Endothelial cell of umbilical vein (primary cell): ENCODE results near the gene HYPK. TPM values are rescaled to one million over a fixed set of nuclear protein-coding genes. Genes with fewer than 3 reads are reported as not detected.

Experiments used
- BruUV-seq: library from RNA; stranded (reverse); fragments of 400-500 nt; replicated peaks from 2 replicates; lab custom pipeline; 2021; lab: Mats Ljungman, UMichigan
- CTCF ChIA-PET: fragments of 300-600, 350-600 bp; sonication (Branson Sonifier 250); formaldehyde crosslinking; loops from one replicate; lab custom pipeline; 2021; ENCODE audit warnings: antibody characterized with exemption, inconsistent platforms; lab: Charles Lee
- POLR2A ChIA-PET: fragments of 300-600, 350-600 bp; sonication (Branson Sonifier 250); formaldehyde crosslinking; loops from one replicate; lab custom pipeline; 2021; ENCODE audit warnings: antibody characterized with exemption, inconsistent platforms; lab: Charles Lee
- DNase-seq: peaks from one replicate; pipeline ENCODE4 v3.0.0-alpha.2; 2011; ENCODE audit warnings: low read depth, low spot score
- FAIRE-seq: peaks from 2 replicates; lab custom pipeline; 2011; peaks lifted over from hg19 to GRCh38; lab: Jason Lieb, UNC
- H2AFZ ChIP-seq: 2 replicates; pipeline ENCODE4 v1.6.0; 2012; ENCODE audit warnings: low read depth, low read length, control low read depth, inconsistent platforms
- H3K27ac ChIP-seq: 2 replicates; pipeline ENCODE4 v1.5.1; 2011; ENCODE audit warnings: low read depth, mild to moderate bottlenecking, control low read depth, low read length, moderate library complexity; ENCODE audit not compliant: insufficient read depth
- H3K27me3 ChIP-seq, 2 experiments: 2 replicates each; pipeline versions ENCODE4 v1.6.0 to v1.6.1; 2011; ENCODE audit warnings: low read length in 2 of 2, mixed read lengths in 1 of 2; ENCODE audit not compliant: control insufficient read depth in 2 of 2, insufficient read depth in 2 of 2
- H3K36me3 ChIP-seq, 2 experiments: 2 replicates in 1 of 2; 3 replicates in 1 of 2; pipeline ENCODE4 v1.5.1; 2011; ENCODE audit warnings: low read length in 2 of 2, mild to moderate bottlenecking in 1 of 2, moderate library complexity in 1 of 2; ENCODE audit not compliant: control insufficient read depth in 2 of 2, insufficient read depth in 2 of 2; ENCODE audit errors: extremely low read depth in 1 of 2
- H3K4me1 ChIP-seq: 3 replicates; pipeline ENCODE4 v1.5.1; 2011; ENCODE audit warnings: mild to moderate bottlenecking, low read length; ENCODE audit not compliant: control insufficient read depth, insufficient read depth; ENCODE audit errors: extremely low read depth
- H3K4me2 ChIP-seq: 2 replicates; pipeline ENCODE4 v1.6.1; 2011; ENCODE audit warnings: low read length, control low read depth, mixed read lengths; ENCODE audit not compliant: insufficient read depth
- H3K4me3 ChIP-seq, 3 experiments: fragments of 200-600 bp in 1 of 3; sonication (generic), shearing (Covaris generic) in 1 of 3; replicated peaks in 1 of 3; 2 replicates each; pipeline ENCODE4 v1.5.1; 2011 to 2016; ENCODE audit warnings: control low read depth in 3 of 3, low read length in 3 of 3, mild to moderate bottlenecking in 2 of 3, inconsistent platforms in 1 of 3, low read depth in 1 of 3, moderate library complexity in 1 of 3; ENCODE audit not compliant: insufficient read depth in 1 of 3
- H3K79me2 ChIP-seq: 2 replicates; pipeline ENCODE4 v1.6.0; 2012; ENCODE audit warnings: low read length, inconsistent platforms; ENCODE audit not compliant: control insufficient read depth, insufficient read depth
- H3K9ac ChIP-seq: replicated peaks from 2 replicates; pipeline ENCODE3; 2011; ENCODE audit warnings: low read length, control low read depth; ENCODE audit not compliant: insufficient read depth; ENCODE audit errors: extremely low read depth
- H3K9me1 ChIP-seq: replicated peaks from 3 replicates; pipeline ENCODE4 v1.6.0; 2011; ENCODE audit warnings: mild to moderate bottlenecking, low read length; ENCODE audit not compliant: control insufficient read depth, insufficient read depth; ENCODE audit errors: extremely low read depth
- H3K9me3 ChIP-seq: replicated peaks from 2 replicates; pipeline ENCODE4 v1.5.1; 2012; ENCODE audit warnings: low read length, inconsistent platforms; ENCODE audit not compliant: control insufficient read depth, insufficient read depth
- H4K20me1 ChIP-seq: replicated peaks from 2 replicates; pipeline ENCODE3; 2011; ENCODE audit warnings: mild to moderate bottlenecking, low read length; ENCODE audit not compliant: control insufficient read depth, insufficient read depth; ENCODE audit errors: extremely low read depth
- CTCF ChIP-seq, 2 donors: IDR thresholded peaks; 1 replicate in 1 of 2; 2 replicates in 1 of 2; pipeline ENCODE4 v1.5.1; 2011; ENCODE audit warnings: low read length in 2 of 2, mild to moderate bottlenecking in 2 of 2, moderate library complexity in 2 of 2, control low read depth in 1 of 2, inconsistent platforms in 1 of 2, low read depth in 1 of 2; ENCODE audit not compliant: insufficient read depth in 1 of 2; ENCODE audit errors: extremely low read depth in 1 of 2
- EZH2 ChIP-seq: IDR thresholded peaks from 2 replicates; pipeline ENCODE4 v1.6.1; 2012; ENCODE audit warnings: borderline replicate concordance, low read depth, mild to moderate bottlenecking, moderate library complexity, low read length, inconsistent platforms; ENCODE audit not compliant: severe bottlenecking
- FOS ChIP-seq: IDR thresholded peaks from 2 replicates; pipeline ENCODE4 v1.6.1; 2011; ENCODE audit warnings: mild to moderate bottlenecking, low read length, moderate library complexity, borderline replicate concordance; ENCODE audit not compliant: insufficient read depth
- GATA2 ChIP-seq: IDR thresholded peaks from 2 replicates; pipeline ENCODE4 v1.7.0; 2011; ENCODE audit warnings: low read depth, mild to moderate bottlenecking, moderate library complexity, mixed read lengths, low read length; ENCODE audit not compliant: insufficient read length, insufficient read depth
- JUN ChIP-seq: IDR thresholded peaks from 2 replicates; pipeline ENCODE4 v1.6.1; 2011; ENCODE audit warnings: borderline replicate concordance, low read depth; ENCODE audit not compliant: insufficient read length, insufficient read depth
- MYC ChIP-seq: IDR thresholded peaks from one replicate; pipeline ENCODE4 v1.6.1; 2011; ENCODE audit warnings: mild to moderate bottlenecking, low read depth, low read length
- POLR2A ChIP-seq: IDR thresholded peaks from 2 replicates; pipeline ENCODE4 v1.6.1; 2012; ENCODE audit warnings: low read depth, mild to moderate bottlenecking, control low read depth, low read length
- POLR2AphosphoS5 ChIP-seq: IDR thresholded peaks from 2 replicates; pipeline ENCODE4 v1.6.1; 2012; ENCODE audit warnings: low read depth, mild to moderate bottlenecking, control low read depth, low read length, moderate library complexity; ENCODE audit not compliant: insufficient read depth
- dilution Hi-C: fragments of 300-500 bp; cut with MboI; formaldehyde crosslinking; loops from one replicate; pipeline ENCODE4 v1.15.0; 2019; ENCODE audit warnings: low sequenced_read_pairs; ENCODE audit not compliant: extremely low pct_ligation_motif_present
- intact Hi-C: fragments of 100-400 bp; cut with micrococcal nuclease; formaldehyde crosslinking; loops from one replicate; pipeline ENCODE4 v1.10.0; 2022
- polyA plus RNA-seq, 4 experiments: library from polyadenylated mRNA; depleted of rRNA in 3 of 4; stranded (reverse) in 3 of 4; unstranded in 1 of 4; fragments of >200 nt; gene quantifications; 2 replicates each; pipeline versions ENCODE4 v1.2.1 to v1.2.3, GENCODE V29; 2011 to 2012; ENCODE audit warnings: missing spikeins in 1 of 4
- total RNA-seq: library from RNA; stranded (reverse); gene quantifications from 2 replicates; pipeline ENCODE4 v1.2.3, GENCODE V29; 2021
- TF ChIP-seq, protein P1 (sequence below): IDR thresholded peaks from 2 replicates; pipeline ENCODE4 v1.6.1; 2011; ENCODE audit not compliant: insufficient read depth, insufficient read length

The HYPK gene
- total and polyA plus RNA-seq, 2 donors (not counting 3 experiments of a cell fraction or from before 2014, with no cell fraction given), result 5.2 to 17.8 TPM

DNA sequence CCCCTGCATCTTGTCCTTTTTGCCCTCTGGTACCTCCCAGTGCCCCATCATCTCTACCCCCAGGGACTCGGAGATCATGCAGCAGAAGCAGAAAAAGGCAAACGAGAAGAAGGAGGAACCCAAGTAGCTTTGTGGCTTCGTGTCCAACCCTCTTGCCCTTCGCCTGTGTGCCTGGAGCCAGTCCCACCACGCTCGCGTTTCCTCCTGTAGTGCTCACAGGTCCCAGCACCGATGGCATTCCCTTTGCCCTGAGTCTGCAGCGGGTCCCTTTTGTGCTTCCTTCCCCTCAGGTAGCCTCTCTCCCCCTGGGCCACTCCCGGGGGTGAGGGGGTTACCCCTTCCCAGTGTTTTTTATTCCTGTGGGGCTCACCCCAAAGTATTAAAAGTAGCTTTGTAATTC lies 6.8 kb upstream of the HYPK start:
- intact Hi-C loops, result no loop called here
- DNase-seq (no peak), FAIRE-seq (no peak)
- H4K20me1 ChIP-seq, result no peaks in the 10 kb centered on the region
- dilution Hi-C loops, result no loop called here
- H3K4me1 ChIP-seq, result peaks cover 21% of the 10 kb centered on the region
- H3K9me3 ChIP-seq, result no peaks in the 10 kb centered on the region
- TF ChIP-seq MYC (no peak), EZH2 (no peak), JUN (no peak), POLR2A (no peak), FOS (no peak), GATA2 (no peak), POLR2AphosphoS5 (no peak), CTCF (IDR thresholded peaks at IDR 0.05; ENCODE audit: extremely low read depth in 1 of 2, insufficient read depth in 1 of 2, low read depth in 1 of 2, low read length in 2 of 2) (no peak)
- TF ChIP-seq, protein P1, sequence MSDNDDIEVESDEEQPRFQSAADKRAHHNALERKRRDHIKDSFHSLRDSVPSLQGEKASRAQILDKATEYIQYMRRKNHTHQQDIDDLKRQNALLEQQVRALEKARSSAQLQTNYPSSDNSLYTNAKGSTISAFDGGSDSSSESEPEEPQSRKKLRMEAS, result no peak
- ChIA-PET POLR2A (interaction anchor here (0.9 kb wide), 1 partner anchor 8 kb away, joined by 3 read pairs; no protein-coding TSS in a partner anchor), CTCF (interaction anchor here (1.0 to 2.1 kb wide), 3 partner anchors 17 to 31 kb away, joined by 3 to 12 read pairs (median 3); partner anchors contain the start of genes ELL3 and MFAP1)
- no peak overlapping the region for H2AFZ ChIP-seq
- peaks cover 31% of the 10 kb centered on the region for H3K79me2 ChIP-seq
- H3K27me3 ChIP-seq, result no peaks in the 10 kb centered on the region
- H3K4me3 ChIP-seq, result peak overlapping the region in 2 of 3 experiments; percentile 74 to 82
- BruUV-seq, result no TSS peak
- H3K9me1 ChIP-seq, result no peaks in the 10 kb centered on the region
- H3K9ac ChIP-seq, result peak overlapping the region; percentile 99
- peak overlapping the region; percentile 91 for H3K27ac ChIP-seq
- peak overlapping the region; percentile 82 for H3K4me2 ChIP-seq
- peaks cover 21 to 26% of the 10 kb centered on the region in 2 experiments for H3K36me3 ChIP-seq
